ENCODE measurements around the gene TKTL2.
"Not testable (repeated sequence)": the region's sequence is repeated elsewhere in the genome, so short reads cannot be mapped to it uniquely, and the experiment has no call there.

The TKTL2 gene

DNA sequence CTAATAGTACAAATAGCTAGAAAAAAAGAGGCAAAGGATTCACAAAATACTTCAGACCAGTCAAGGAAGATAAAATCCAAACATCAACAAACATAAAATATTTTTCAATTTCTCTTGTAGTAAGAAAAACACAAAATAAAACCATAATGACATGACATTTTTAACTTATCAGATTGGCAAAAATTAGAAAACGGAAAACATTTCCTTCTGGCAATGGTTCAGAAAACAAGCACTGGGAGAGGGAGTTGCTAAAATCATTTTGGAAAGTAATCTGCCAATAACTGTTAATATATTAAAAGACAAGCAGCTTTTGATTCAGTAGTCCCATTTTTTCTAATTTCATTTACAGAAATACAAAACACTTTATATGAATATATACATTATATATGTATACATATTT, 26.1 kb downstream of the TKTL2 start:
- no peak for DNase-seq (ENCODE audit: low spot score)

DNA sequence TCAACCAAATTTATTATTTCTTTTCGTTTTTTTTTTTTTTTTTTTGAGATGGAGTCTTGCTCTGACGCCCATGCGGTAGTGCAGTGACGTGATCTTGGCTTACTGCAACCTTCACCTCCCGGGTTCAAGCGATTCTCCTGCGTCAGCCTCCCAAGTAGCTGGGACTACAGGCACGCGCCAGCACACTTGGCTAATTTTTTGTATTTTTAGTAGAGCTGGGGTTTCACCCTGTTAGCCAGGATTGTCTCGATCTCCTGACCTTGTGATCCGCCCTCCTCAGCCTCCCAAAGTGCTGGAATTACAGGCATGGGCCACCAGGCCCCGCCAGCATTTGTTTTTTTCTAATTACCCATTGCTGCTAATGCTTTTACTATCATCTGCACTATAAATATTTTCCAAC, 26.5 kb downstream of the TKTL2 start:
- not testable (repeated sequence) for DNase-seq (ENCODE audit: low spot score)

DNA sequence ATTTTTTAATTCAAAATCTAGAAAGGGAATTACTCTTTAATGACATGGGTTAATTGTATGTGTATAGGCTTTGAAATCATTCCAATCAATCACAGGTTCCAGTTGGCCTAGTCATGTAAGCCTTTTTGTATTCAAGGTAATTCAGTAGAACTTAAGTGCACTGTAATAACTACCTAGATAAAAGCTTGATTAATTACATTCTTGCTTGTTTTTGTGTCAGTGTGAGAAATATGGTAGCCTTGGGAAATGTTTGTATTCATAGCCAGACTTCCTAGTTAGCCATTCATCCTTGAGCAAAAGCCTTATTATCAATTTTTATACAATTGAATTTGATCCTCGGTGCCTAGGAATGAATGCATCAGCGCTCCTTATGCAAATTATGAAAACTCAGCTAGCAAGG, 33.5 kb downstream of the TKTL2 start:
- no peak for DNase-seq (ENCODE audit: low spot score)

Measured in D341Med (cell line).